ENCODE data around the gene SP6. TPM values are rescaled to one million over a fixed set of nuclear protein-coding genes. Genes with fewer than 3 reads are reported as not detected.

The SP6 gene
- total RNA-seq, 4 donors from 2014 or later, result 6.6 to 29.3 (median 19.9) TPM

DNA sequence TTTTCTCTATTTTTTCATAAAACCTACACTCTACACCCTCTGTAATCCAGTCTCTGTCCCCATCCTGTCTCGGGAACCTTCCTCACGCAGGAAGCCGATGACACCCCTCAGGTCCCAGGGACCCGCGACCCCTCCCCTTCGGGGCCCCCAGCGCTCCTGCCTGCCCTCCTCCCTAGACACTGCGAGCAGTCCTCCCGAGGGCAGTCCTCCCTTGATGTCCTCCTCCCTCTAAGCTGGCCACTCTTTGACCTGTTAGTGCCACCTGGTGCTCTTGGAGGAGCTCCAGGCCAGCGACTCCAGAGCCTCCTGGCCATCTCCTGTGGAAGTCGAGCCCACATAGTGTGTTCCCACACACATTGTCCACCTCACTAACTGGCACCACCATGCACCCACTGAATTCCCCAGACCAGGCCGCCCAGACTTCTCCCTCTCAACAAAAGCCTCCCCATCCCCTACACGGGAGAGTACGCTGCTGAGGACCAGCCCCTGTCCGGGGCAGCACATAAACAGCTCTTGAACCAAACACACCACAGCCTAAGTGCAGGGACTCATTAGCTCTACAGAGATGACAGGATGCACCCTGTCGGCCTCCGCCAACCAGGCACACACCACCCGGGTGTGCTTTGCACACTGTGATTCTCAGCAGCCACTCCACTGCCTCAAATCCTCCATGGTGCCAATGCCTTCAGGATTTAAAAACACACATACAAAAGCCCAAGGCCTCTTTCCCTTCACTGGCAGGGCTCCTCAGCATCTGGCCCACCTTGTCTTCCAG, 38.6 kb downstream of the SP6 start:
- TF ChIP-seq POLR2A (IDR thresholded peaks at IDR 0.05), result no peak
- TF ChIP-seq EP300 (IDR thresholded peaks at IDR 0.05), result no peak
- no peak for TF ChIP-seq POLR2AphosphoS5 (IDR thresholded peaks at IDR 0.05)
- TF ChIP-seq CTCF (IDR thresholded peaks at IDR 0.05), result no peak
- Histone ChIP-seq H3K27me3 (no peaks in the 10 kb centered on the region), H3K9me3 (no peaks in the 10 kb centered on the region), H3K27ac (no peak overlapping the region), H3K4me3 (no peak overlapping the region), H3K36me3 (peaks cover 67% of the 10 kb centered on the region), H3K4me1 (peaks cover 24% of the 10 kb centered on the region)
- WGBS, result 79% methylated on average over 18 of the region's 18 CpGs
- peak; percentile 44 to 57 for DNase-seq (ENCODE audit: low spot score in 2 of 2)

DNA sequence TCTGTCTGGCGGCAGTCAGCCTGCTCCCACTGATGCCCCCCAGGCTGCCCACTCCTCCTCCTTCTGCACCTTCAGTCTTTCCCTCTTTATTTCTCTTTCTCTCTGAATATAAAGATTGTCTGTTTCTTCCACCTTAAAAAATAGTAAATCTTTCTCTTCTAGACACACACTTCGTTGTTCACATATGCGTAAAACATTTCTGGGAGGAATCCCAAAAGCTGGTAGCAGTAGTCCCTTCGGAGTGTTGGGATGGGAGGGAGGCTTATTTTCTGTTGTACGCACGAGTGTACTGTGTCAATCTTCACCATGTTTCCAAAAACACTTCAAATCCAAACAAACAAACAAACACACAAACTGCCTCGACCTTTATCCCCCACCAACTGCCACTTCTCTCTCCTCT, 39.3 kb downstream of the SP6 start:
- peaks cover 63% of the 10 kb centered on the region for H3K36me3 ChIP-seq

DNA sequence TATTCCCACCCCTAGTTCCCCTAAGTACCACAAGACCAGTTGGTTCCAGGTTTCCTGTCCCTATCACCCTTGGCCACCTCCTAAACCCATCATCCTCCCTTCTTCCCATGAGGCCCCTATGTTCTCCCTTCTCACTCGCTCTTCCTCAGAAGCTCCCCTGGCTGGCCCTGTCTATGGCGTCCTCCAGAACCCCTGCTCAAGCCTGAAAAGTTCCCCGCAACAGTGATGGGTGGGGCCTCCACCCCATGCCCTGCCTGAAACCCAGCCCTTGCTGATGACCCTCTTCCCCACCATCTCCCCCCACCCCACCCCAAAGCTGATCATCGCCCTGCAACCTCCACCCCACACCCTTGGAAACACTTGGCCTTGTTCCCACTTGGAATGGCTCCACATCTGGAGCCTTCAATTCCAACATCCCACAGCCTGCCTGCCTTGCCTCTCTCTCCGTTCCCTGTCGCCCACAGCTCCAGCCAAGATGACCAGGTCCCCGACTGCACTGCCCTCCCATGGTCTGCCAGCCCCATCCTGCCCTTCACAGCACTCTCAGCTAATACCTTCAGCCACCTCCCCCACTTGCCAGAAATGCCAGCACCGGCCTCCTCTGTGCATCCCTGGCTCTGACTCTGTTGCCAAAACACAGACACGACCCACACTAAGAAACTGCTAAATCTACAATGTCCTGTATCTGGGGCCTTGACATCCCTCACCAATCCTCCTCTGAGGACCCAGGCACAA, 39.9 kb downstream of the SP6 start:
- Histone ChIP-seq H3K4me1 (peaks cover 24% of the 10 kb centered on the region), H3K9me3 (no peaks in the 10 kb centered on the region), H3K36me3 (peaks cover 57% of the 10 kb centered on the region), H3K4me3 (no peak overlapping the region), H3K27me3 (no peaks in the 10 kb centered on the region), H3K27ac (no peak overlapping the region)
- DNase-seq (ENCODE audit: low spot score in 2 of 2), result peak; percentile 51 to 75
- no peak for TF ChIP-seq EP300 (IDR thresholded peaks at IDR 0.05)
- TF ChIP-seq POLR2A (IDR thresholded peaks at IDR 0.05), result no peak
- TF ChIP-seq CTCF (IDR thresholded peaks at IDR 0.05), result no peak
- no peak for TF ChIP-seq POLR2AphosphoS5 (IDR thresholded peaks at IDR 0.05)
- 53% methylated on average over 9 of the region's 9 CpGs for WGBS

More for the DNA sequence above, 39.3 kb downstream of the SP6 start:
- 35% methylated on average over 7 of the region's 7 CpGs for WGBS
- no peaks in the 10 kb centered on the region for H3K27me3 ChIP-seq
- TF ChIP-seq POLR2AphosphoS5 (IDR thresholded peaks at IDR 0.05) (no peak), EP300 (IDR thresholded peaks at IDR 0.05) (no peak), POLR2A (IDR thresholded peaks at IDR 0.05) (no peak), CTCF (IDR thresholded peaks at IDR 0.05) (no peak)
- H3K27ac ChIP-seq, result no peak overlapping the region
- H3K4me1 ChIP-seq, result peaks cover 24% of the 10 kb centered on the region
- peak in 1 of 2 donors; percentile 8 for DNase-seq (ENCODE audit: low spot score in 2 of 2)
- no peaks in the 10 kb centered on the region for H3K9me3 ChIP-seq
- no peak overlapping the region for H3K4me3 ChIP-seq

GRCh38 chr17:47810200-47810821, 40.7 kb downstream of the SP6 start:
- peak; percentile 46 to 74 for DNase-seq (ENCODE audit: low spot score in 2 of 2)
- 44% methylated on average over 9 of the region's 10 CpGs for WGBS
- no peak for TF ChIP-seq EP300 (IDR thresholded peaks at IDR 0.05)
- TF ChIP-seq CTCF (IDR thresholded peaks at IDR 0.05), result no peak
- TF ChIP-seq POLR2A (IDR thresholded peaks at IDR 0.05), result no peak
- no peak for TF ChIP-seq POLR2AphosphoS5 (IDR thresholded peaks at IDR 0.05)
- H3K27ac ChIP-seq, result no peak overlapping the region
- H3K27me3 ChIP-seq, result no peaks in the 10 kb centered on the region
- no peak overlapping the region for H3K4me3 ChIP-seq
- H3K36me3 ChIP-seq, result peaks cover 49% of the 10 kb centered on the region
- no peaks in the 10 kb centered on the region for H3K9me3 ChIP-seq
- H3K4me1 ChIP-seq, result peaks cover 24% of the 10 kb centered on the region
